Stomach (tissue), 9 donors: ENCODE measurements around the gene EEF1G. TPM values are rescaled to one million over a fixed set of nuclear protein-coding genes. Genes with fewer than 3 reads are reported as not detected.
A peak's percentile ranks its signal among the peaks of the same experiment; 100 is the strongest.

Source experiments
- DNase-seq, 2 donors: peaks; one replicate each; pipeline versions ENCODE4 v3.0.0 to v3.0.0-alpha.2; 2013 to 2019
- H3K27ac ChIP-seq, 5 donors: fragments of 200-600 bp in 4 of 5; sonication (generic) in 4 of 5; one replicate each; pipeline ENCODE4 v1.5.1; 2013 to 2019; ENCODE audit warnings: mild to moderate bottlenecking in 1 of 5, moderate library complexity in 1 of 5
- H3K27me3 ChIP-seq, 3 donors: fragments of 200-600 bp; sonication (generic); one replicate each; pipeline ENCODE4 v1.5.1; 2017 to 2019; ENCODE audit warnings: mixed run types in 1 of 3
- H3K36me3 ChIP-seq, 4 donors: fragments of 200-600 bp; sonication (generic); 1 replicate in 3 of 4; 2 replicates in 1 of 4; pipeline ENCODE4 v1.5.1; 2016 to 2019
- H3K4me1 ChIP-seq, 4 donors: fragments of 200-600 bp; sonication (generic); one replicate each; pipeline ENCODE4 v1.5.1; 2016 to 2019
- H3K4me3 ChIP-seq, 4 donors: fragments of 200-600 bp; sonication (generic) in 3 of 4; one replicate each; pipeline ENCODE4 v1.5.1; 2016 to 2019; ENCODE audit warnings: mild to moderate bottlenecking in 1 of 4
- H3K9me3 ChIP-seq, 4 donors: fragments of 200-600 bp; sonication (generic); one replicate each; pipeline ENCODE4 v1.5.1; 2016 to 2019
- CTCF ChIP-seq, 7 experiments: fragments of 450-650 bp in 4 of 7; fragments of 200-600 bp in 3 of 7; sonication (generic) in 3 of 7; IDR thresholded peaks; one replicate each; pipeline ENCODE4 v1.5.1; 2016 to 2019; ENCODE audit warnings: antibody characterized with exemption in 7 of 7, control low read depth in 2 of 7, mild to moderate bottlenecking in 1 of 7
- EP300 ChIP-seq: sonication (generic); formaldehyde crosslinking; IDR thresholded peaks from one replicate; pipeline ENCODE4 v1.6.1; 2017; ENCODE audit warnings: antibody characterized with exemption
- POLR2A ChIP-seq, 4 donors: fragments of 450-650 bp; IDR thresholded peaks; one replicate each; pipeline ENCODE4 v1.6.1; 2016; ENCODE audit warnings: antibody characterized with exemption in 4 of 4, control low read depth in 2 of 4, mild to moderate bottlenecking in 1 of 4, moderate library complexity in 1 of 4
- POLR2AphosphoS5 ChIP-seq, 3 donors: sonication (generic); formaldehyde crosslinking; IDR thresholded peaks; one replicate each; pipeline ENCODE4 v1.6.1; 2016; ENCODE audit warnings: antibody characterized with exemption in 3 of 3
- WGBS, 5 donors: extraction: QIAGEN DNeasy Blood & Tissue Kit in 3 of 5; methylation state at CpG; one replicate each; pipeline versions ENCODE4 v1.1.5 to v1.1.7; 2013 to 2018; 5-methylcytosine and 5-hydroxymethylcytosine counted together
- intact Hi-C: fragments of 100-400 bp; cut with DNase I; formaldehyde crosslinking; loops from one replicate; pipeline ENCODE4 v1.15.1; 2023; ENCODE audit warnings: low total_unique reads
- polyA plus RNA-seq, 3 donors: library from polyadenylated mRNA; stranded (reverse); fragments of 200-250 nt; gene quantifications; one replicate each; pipeline ENCODE4 v1.2.3, GENCODE V29; 2013
- total RNA-seq, 5 donors: library from RNA; depleted of rRNA; stranded (reverse); fragments of >200 nt; gene quantifications; one replicate each; pipeline versions ENCODE4 v1.1.0 to v1.2.3, GENCODE V29; 2014 to 2016
- donor health status: healthy with polysubstance abuse.
- donor health status: Bipolar disorder and iron deficiency.
- donor health status: healthy.

EEF1G gene
- total and polyA plus RNA-seq, 8 donors = 671 to 1,760 (median 1,103) TPM

GRCh38 chr11:62593434-62594044, 19.8 kb upstream of the EEF1G start:
- H3K9me3 ChIP-seq = no peaks in the 10 kb centered on the region
- peak; percentile 87 to 90 for DNase-seq
- H3K27ac ChIP-seq = peak overlapping the region in 3 of 5 donors; percentile 96 to 100 (median 98)
- WGBS, 5 donors = 49 to 54% (median 54%) methylated on average over 13 of the region's 13 CpGs
- H3K4me1 ChIP-seq = peaks cover 35 to 66% (median 49%) of the 10 kb centered on the region in 4 donors
- TF ChIP-seq EP300 (no peak), POLR2AphosphoS5 (IDR thresholded peaks at IDR 0.05) (peak; percentile 42 to 81 (median 44)), POLR2A (IDR thresholded peaks at IDR 0.05) (no peak), CTCF (IDR thresholded peaks at IDR 0.05) (peak in 5 of 7 experiments; percentile 29 to 64 (median 58))
- intact Hi-C loops = no loop called here
- no peaks in the 10 kb centered on the region for H3K27me3 ChIP-seq
- H3K36me3 ChIP-seq = peaks cover 49 to 63% (median 56%) of the 10 kb centered on the region in 4 donors
- H3K4me3 ChIP-seq = no peak overlapping the region

GRCh38 chr11:62592989-62593421, 19.3 kb upstream of the EEF1G start:
- no peaks in the 10 kb centered on the region for H3K27me3 ChIP-seq
- peak overlapping the region in 4 of 5 donors; percentile 96 to 100 (median 98) for H3K27ac ChIP-seq
- H3K4me3 ChIP-seq = no peak overlapping the region
- peaks cover 49 to 63% (median 56%) of the 10 kb centered on the region in 4 donors for H3K36me3 ChIP-seq
- 67 to 84% (median 79%) methylated on average over 8 of the region's 8 CpGs for WGBS, 5 donors
- TF ChIP-seq POLR2AphosphoS5 (IDR thresholded peaks at IDR 0.05) (no peak), POLR2A (IDR thresholded peaks at IDR 0.05) (no peak), CTCF (IDR thresholded peaks at IDR 0.05) (no peak), EP300 (no peak)
- H3K9me3 ChIP-seq = no peaks in the 10 kb centered on the region
- intact Hi-C loops = no loop called here
- H3K4me1 ChIP-seq = peaks cover 36 to 66% (median 49%) of the 10 kb centered on the region in 4 donors
- no peak for DNase-seq

GRCh38 chr11:62592146-62592815, 18.6 kb upstream of the EEF1G start:
- H3K4me1 ChIP-seq = peaks cover 43 to 68% (median 50%) of the 10 kb centered on the region in 4 donors
- WGBS, 5 donors = 11 to 14% (median 13%) methylated on average over 12 to 17 of the region's 17 CpGs
- intact Hi-C loops = no loop called here
- no peaks in the 10 kb centered on the region for H3K27me3 ChIP-seq
- H3K27ac ChIP-seq = peak overlapping the region; percentile 78 to 100 (median 97)
- H3K36me3 ChIP-seq = peaks cover 41 to 62% (median 56%) of the 10 kb centered on the region in 4 donors
- H3K4me3 ChIP-seq = peak overlapping the region; percentile 66 to 87 (median 68)
- no peak for TF ChIP-seq EP300
- no peak for TF ChIP-seq POLR2A (IDR thresholded peaks at IDR 0.05)
- no peak for TF ChIP-seq POLR2AphosphoS5 (IDR thresholded peaks at IDR 0.05)
- TF ChIP-seq CTCF (IDR thresholded peaks at IDR 0.05) = no peak
- no peak for DNase-seq
- H3K9me3 ChIP-seq = no peaks in the 10 kb centered on the region

GRCh38 chr11:62591448-62592145, 17.9 kb upstream of the EEF1G start, which contains the start of gene TUT1:
Gene TUT1 (minus strand): TSS chr11:62591523. CDS start chr11:62591485, 38 bp downstream.
- peaks cover 35 to 61% (median 55%) of the 10 kb centered on the region in 4 donors for H3K36me3 ChIP-seq
- peaks cover 43 to 67% (median 53%) of the 10 kb centered on the region in 4 donors for H3K4me1 ChIP-seq
- 0 to 1% (median 0%) methylated on average over 39 to 58 of the region's 58 CpGs for WGBS, 5 donors
- no peaks in the 10 kb centered on the region for H3K9me3 ChIP-seq
- TF ChIP-seq EP300 (no peak), POLR2A (IDR thresholded peaks at IDR 0.05) (peak in 1 of 4 donors; percentile 64), CTCF (IDR thresholded peaks at IDR 0.05) (peak in 1 of 7 experiments; percentile 10), POLR2AphosphoS5 (IDR thresholded peaks at IDR 0.05) (peak; percentile 96 to 99 (median 98))
- peak within 1 kb of the TSS; percentile 87 to 100 (median 97) for H3K27ac ChIP-seq
- DNase-seq = peak; percentile 97 to 99
- H3K4me3 ChIP-seq = peak within 1 kb of the TSS; percentile 66 to 87 (median 68)
- intact Hi-C loops = no loop called here
- no peaks in the 10 kb centered on the region for H3K27me3 ChIP-seq
